GM18870 (cell line): Measurements from ENCODE around the gene SSU72.

Source experiments
- ATAC-seq: cut with Tn5 transposase; IDR thresholded peaks from one replicate; pipeline ENCODE4 v1.9.1; 2021; ENCODE audit warnings: moderate library complexity; ENCODE audit not compliant: unreplicated experiment

SSU72 gene

DNA sequence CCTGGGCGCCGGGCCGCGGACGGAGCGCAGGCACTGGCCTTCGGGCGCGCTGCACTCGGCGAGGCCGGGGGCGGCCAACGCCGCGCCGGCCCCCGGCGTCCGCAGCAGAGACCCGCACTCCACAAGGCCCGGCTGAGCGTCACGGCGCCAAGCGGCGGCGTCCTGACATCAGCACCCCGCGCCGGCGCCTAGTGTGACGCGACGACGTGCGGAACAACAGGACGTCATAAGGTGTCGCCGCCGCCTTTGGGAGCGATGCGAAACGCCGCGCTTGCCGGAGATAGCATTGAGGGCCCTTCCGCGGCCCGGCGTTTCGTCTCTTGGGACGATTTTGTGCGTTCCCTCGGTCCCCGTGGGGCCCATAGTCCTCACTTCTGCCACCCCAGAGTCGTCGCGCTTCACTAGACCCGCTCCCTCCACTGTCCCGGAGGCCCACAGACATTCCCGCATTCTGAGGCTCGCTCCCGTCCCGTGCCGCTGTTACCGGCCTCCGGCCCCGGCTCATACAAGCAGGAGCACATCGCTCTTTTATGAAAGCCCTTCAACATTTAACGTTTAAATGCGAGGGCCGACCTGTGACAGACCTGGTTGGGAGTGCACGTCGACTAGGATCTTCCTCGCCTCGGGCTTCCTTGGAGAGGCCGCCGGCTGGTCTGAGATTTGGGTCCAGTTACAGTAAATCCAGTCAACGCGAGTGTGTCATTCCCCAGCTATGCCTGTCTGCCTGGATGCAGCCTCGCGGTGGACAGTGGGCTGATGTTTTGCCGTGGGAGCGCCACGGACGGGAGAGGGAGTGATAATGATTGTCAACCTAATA, at the start of gene SSU72:
TSS of gene SSU72 (minus strand) at position 143 of the 817 bp plus-strand sequence. CDS start 306 bp downstream, outside the sequence.
- ATAC-seq: peak; percentile 60

DNA sequence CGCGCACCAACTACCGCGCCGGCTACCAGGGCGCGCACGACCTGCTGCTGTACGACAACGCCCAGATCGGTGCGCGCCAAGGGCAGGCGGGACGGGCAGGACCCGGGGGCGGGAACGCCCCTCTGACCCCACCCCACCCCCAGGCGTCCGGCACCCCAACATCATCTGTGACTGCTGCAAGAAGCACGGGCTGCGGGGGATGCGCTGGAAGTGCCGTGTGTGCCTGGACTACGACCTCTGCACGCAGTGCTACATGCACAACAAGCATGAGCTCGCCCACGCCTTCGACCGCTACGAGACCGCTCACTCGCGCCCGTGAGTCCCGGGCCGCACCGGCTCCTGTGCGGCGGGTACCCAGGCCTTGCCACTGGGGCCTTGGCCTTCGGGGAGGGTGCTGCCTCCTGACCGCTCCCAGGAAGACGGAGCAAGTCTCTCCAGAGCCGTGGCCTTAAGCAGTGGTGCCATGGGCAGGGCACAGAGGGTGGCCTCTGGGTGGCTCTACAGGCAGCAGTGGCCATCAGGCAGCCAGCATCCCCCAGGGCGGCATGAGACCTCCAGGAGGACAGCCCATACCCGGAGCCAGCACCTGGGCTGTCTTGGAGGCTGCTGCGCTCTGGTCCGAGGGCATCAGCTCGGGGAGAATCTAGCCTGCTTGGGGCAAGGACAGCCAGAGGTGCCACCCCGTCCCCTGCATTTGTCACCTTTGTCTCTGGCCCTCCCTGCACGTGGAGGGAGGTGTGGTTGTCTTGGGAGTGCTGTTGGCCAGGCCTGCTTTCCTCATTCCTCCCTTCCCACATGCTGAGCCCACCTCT, 49.2 kb upstream of the SSU72 start:
- ATAC-seq: no peak

DNA sequence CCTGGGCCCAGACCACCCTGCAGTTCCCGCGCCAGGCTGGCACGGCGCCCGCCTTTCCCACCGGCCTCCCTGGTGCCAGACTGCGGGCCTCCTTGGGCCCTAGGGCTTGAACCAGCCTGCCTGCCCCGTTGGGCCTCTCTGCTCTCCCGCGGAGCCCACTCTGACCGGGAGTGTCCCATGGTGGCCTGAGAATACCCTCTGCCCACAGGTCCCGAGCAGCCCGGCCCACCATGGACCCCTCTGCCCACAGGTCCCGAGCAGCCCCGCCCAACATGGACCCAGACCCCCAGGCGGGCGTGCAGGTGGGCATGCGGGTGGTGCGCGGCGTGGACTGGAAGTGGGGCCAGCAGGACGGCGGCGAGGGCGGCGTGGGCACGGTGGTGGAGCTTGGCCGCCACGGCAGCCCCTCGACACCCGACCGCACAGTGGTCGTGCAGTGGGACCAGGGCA, 48.5 kb upstream of the SSU72 start:
- no peak for ATAC-seq

DNA sequence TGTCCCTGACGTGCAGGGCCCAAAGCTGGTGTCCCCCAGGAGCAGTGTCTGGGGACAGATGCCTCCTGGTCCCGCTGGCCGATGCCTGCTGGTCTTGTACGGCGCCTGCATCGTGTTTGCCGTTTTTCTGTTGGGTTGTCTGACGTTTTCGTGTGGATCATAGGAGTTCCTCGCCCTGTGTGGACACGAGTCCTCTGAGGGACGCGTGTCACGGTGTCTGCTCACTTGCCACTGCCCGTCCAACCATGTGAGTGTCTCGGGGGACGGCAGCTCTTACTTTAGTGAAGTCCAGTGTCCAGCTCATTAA, 48.1 kb upstream of the SSU72 start:
- no peak for ATAC-seq

DNA sequence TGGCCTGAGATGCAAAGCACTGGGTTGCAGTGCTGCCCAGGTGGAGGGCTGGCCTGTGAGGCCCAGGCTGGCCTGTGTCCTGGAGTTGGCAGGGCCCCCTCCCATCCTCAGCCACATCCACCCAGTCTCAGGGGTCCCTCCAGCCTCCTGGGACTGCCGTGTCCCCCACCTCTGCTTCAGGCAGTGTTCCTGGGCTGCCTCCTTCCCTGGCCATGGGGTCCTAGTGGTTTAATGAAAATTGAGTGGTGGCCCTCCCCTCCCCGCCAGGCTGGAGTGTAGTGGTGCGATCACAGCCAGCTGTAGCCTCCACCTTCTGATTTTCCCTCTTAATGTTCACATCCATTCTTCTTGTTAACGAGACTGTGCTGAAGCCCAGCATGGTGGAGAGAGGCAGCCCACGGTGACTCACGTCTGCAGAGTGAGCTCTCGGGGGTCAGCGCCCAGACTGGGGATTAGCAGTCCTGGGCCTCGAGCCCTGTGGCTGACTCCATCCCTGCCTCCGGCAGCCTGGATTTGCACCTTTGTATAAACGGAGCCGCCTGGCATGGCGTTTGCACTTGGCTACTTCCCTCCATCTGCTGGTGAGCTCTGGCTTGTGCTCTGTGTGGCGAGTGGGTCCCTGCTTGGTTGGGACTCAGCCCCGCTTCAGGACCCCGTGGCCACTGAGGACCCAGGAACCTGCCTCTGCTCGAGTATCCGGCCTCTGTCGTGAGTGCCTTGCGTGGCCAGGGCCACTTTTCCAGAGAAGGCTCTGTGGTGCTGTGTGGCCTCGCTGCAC, 47.5 kb upstream of the SSU72 start:
- ATAC-seq: no peak

DNA sequence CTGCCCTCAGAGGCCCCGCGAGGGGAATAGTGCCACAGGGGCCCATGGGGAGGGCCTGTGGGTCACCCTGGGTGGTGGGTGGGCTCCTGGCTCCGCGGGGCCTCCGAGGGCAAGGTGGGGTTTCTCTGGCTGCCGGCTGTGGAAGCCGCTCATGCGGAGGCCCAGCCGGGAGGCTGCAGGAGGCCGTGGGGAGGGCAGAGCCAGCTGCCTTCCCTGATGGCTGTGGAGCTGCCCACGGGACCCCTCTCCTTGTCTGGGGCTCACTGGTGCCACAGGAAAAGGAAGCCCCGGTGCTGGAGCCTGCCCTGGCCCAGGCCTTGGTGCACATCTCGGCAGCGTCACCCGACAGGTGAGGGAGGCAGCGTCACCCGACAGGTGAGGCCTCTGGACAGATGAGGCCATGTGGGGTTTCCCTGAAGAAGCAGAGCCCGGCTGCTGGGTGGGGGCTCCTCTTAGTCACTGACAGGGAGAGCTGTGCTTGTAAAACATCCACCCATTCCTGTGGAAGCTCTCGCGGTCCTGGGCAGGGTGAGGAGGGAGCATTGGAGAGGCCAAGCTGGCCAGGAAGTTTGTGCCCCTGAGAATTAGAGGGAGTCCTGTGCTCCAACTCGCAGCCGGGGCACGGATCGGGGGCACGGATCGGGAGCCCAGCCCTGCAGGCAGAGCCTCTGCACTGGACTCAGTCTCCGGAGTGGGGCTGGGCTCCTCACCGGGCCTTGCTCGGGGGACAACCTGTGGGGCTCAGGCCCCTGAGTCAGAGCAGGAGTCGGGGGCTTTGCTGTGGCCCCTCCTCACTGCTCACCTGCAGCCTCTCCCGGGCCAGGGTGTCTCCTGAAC, 46.7 kb upstream of the SSU72 start:
- no peak for ATAC-seq

DNA sequence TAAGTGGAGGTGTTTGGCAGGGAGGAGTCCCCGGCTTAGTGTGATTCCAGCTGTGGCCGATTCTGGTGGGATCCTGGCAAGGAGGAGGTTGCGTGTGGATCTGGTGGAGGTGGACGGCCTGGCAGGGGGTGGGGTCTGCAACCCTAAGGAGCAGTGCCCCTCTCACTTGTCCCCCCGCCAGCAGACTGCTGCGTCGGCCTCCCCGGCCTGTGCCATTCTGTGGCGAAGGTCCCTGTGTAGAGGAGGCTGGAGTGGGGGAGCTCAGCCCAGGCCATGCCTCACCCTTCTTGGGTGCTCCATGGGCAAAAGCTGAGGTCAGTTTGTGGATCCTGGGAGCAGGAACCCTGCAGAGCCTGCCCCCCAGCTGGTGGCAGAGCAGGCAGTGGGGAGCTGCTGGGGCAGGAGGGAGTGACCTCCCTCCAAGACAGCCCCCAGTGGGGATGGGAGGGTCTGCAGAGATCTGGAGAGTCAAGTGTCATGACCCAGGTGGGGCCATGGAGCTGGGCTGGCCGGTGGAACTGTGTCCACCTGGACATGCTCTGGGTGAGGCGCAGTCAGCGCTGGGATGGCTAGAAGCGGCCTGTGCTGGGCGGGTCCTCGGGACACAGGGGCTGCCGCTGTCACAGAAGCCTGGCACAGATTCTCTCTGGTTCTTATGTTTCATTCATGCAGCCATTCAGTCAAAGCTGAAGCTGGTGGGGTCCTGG, 45.9 kb upstream of the SSU72 start:
- no peak for ATAC-seq

DNA sequence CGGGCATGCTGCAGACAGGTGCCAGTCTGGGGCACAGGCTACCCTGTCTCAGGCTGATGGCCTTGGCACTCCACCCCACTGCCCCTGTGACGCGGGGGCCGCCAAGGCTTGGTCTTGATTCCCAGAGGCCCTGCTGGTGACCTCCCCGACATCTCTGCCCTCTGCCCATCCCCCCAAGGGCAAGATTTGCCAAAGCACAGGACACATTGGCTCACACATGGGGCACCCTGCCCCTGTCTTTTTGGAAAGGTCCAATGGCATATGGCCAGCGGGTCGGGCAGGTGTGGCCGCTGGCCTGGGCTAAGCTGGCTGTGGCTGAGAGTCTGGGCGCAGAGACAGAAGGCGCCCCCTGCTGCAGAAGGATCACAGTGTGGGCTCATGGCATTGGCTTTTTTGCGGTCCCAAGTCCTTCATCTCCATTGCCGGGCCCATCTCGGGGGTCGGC, 45.3 kb upstream of the SSU72 start:
- no peak for ATAC-seq

DNA sequence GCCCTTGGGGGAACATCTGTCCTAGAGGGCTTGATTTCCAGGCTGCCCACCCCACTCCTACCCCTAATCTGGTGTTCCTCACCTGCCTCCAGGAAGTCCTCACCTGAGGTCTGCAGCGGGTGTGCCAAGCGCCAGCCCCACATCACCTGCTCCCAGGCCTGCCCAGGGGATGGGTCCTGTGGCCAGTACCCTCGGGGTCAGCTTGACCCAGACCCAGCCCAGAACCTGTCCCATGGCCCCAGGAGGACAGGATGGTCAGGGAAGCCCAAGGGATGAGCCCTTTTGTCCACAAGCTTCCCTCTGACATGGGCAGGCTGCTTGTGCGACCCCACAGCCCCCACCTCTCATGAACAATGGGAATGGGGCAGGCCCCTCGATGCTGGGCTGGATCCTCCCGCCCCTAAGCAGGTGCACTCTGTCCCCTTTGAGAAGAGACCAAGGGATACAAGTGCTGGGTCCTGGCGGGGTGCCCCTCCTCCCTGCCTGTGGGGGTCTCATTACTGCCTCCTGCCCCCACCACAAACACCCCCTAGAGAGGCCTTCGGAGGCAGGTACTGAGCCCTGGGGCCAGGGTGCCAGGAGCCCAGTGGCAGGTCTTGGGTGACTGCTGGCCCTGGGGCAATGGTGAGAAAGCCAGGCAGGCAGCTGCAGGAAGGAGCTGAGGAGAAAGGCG, 43.9 kb upstream of the SSU72 start:
- ATAC-seq: no peak

DNA sequence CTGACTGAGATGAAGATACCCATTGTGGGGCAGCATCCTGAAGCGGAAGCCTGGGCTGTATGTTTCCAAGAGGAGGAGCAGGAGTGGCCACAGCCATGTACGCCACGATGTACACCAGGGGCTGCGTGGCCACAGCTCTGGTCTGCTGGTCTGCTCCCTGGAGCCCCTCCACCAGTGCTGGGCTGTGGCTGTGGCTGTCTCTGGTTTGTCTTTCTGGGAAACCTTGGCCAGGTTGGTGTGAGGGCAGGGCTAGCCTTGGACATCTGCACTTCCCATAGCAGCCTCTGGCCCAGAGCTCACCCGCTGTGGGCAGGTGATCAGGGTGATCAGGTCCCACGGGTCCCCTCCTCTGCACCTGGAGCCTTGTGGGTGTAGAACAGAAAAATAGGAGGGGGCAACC, 43.3 kb upstream of the SSU72 start:
- ATAC-seq: no peak

DNA sequence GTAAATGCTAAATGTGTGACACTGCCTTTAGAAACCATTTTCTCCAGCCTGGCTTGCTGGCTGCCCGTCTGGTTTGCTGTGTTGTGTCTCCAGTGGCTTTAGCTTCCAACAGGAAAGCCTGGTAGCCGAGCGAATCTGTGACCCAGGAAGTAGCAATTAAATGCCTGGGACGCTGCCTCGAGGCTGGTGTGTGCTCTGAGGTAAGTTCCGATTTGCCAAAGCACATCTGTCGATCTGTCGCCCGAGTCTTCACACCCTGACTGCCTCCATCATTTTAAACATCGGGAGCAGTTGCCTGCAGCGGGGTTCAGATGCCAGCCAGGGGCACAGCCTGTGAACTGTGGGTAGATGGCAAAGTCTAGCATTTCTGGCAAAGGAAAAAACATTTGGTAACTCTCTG, 42.9 kb upstream of the SSU72 start:
- no peak for ATAC-seq

DNA sequence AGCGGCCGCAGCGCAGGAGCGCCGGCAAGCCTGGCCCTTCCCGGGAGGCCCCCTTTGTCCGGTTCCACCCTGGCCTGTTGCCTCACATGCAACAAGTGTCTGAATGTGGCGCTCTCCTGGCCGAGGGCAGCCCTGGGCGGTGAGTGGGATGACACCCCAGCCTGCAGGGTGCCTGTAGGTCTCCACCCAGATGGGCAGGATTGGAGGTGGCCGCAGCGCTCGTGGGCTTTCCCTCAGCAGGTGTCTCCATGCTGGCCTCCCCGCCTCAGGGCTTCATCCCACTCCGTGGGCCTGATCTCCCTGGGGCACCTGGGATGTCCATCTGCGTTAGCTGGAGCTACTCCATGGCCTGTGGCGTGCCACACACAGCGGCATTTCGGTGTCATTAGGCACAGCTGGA, 42.2 kb upstream of the SSU72 start:
- no peak for ATAC-seq

DNA sequence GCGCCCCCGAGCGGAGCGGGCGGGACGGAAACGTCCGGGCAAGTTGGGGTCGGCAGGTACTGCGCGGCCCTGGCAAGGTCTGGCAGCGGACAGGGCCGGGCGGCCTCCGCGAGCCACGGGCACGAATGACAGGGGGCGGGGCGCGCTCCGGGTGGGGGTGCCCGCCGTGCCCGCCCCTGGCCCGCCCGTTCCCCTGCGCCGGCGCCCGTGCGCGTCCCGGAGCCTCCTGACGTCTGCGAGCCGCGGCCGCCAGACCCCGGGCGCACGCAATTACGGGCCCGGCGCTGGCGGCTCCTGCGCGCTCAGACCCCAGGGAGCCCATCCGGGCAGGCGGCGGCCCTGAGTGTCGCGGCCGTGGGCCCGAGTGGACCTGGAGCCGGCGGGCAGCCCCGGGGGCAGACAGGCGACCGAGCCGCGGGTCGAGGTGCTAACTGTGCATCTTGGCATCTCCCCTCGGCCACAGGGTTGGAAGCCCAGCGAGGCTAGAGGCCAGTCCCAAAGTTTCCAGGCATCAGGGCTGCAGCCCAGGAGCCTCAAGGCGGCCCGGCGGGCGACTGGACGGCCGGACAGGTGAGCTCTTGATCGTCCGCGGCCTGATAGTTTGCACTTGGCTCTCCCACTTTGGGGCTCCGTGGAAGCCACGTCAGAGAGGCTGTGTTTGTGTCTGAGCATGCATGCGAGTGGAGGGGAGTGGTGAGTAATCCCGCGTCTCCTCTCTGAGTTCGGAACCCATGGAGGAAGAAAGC, 41.6 kb upstream of the SSU72 start:
- peak; percentile 7 for ATAC-seq

DNA sequence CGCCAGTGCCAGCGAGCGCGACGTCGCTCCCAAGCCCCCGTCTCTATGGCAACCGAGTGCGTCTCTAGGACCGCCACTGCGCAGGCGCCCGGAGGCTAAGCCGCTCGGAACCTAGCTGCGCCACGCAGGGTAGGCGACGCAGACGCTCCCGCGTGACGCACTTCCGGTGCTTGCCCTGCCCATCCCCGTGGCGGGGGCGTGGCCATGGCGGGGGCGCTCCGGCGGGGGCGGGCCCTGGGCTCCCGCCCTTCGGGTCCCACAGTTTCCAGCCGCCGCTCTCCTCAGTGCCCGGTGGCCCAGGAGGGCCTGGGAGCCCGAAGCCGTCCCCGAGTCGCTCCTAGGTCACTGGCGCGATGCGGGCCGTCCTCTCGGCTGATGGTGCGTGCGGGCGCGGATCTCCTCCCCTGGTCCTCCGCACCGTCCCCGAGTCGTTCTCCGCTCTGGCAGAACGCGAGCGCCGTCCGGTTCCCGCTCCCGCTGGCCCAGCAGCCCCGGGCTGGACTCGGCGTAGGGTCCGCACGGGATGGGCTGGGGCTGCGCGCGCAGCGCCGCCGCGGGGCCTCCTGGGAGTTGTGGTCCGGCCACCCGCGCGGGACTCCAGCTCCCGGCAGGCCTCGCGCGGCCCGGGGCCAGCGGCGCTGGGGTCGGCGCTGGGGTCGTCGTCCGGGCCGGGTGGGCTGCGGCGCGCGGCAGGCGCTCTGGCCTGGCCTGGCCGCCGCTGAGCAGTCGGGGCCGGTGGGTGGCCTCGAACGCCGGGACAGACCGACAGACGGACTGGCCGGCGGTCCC, 40.8 kb upstream of the SSU72 start, which contains the start of gene MIB2:
TSS of gene MIB2 (plus strand) at position 245 of the 789 bp plus-strand sequence. CDS start 7,953 bp downstream, outside the sequence.
- peak; percentile 72 for ATAC-seq

DNA sequence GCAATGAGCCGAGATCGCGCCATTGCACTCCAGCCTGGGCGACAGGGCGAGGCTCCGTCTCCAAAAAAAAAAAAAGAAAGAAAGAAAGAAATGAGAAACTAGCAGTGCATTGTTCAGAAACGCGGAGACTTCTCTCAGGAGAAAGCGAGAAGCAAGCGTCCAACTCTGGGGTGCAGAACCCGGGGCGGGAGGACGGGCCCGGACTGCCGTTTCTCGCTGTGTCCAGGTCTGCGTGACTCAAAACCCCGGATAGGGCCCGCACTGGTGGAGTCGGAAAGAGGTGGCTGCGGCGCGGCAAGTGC, 40.2 kb upstream of the SSU72 start:
- no peak for ATAC-seq

DNA sequence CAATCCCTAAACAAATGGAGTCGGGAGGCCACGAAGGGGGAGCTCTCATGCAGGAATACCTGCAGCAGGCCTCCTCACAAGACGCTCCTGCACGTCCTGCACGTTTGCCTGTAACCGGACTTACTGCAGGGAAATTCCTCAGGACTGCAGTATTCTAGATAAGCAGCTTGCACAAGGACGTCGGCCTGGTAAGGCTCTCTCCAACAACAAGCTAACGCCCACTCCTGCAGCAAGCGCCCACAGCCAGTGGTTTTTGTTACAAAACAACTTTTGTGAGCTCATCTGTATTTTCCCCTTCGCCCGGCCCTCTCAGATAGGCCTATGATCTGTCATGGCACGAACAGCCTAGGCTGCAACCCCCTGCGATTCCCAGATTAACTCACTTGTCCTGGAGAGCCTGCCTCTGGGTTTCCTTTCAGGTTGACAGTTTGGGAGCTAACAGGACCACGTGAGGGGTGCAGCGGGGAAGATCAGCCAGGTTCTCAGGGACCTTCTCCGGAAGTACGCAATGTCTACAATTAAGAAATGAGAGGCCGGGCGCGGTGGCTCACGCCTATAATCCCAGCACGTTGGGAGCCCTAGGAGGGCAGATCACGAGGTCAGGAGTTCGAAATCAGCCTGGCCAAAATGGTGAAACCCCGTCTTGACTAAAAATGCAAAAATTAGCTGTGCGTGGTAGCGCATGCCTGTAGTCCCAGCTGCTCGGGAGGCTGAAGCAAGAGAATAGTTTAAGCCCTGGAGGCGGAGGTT, 39.7 kb upstream of the SSU72 start:
- ATAC-seq: no peak

DNA sequence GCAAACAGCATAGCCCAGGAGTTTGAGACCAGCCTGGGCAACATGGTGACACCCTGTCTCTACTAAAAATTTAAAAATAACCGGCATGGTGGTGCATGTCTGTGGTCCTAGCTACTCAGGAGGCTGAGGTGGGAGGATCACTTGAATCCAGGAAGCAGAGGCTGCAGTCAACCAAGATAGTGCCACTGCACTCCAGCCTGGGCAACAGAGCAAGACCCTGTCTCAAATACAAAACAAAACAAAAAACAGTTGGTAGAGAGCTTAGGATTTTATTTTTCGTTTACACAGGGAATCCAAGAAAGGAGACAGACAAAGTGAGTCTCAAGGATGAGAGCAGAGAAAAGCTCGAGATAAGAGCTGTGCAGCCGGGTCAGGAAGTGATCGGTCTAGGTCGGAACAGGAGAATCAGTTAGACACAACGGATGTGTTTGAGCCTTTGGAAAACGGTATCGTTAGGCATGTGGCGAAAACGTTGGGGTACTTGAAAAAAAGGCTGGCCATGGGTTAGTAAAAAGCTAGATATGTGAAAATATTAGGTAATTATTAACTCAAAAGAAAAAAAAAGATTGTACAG, 38.9 kb upstream of the SSU72 start:
- no peak for ATAC-seq
